ENCODE measurements around the gene PCDHGA1.
A peak's percentile ranks its signal among the peaks of the same experiment; 100 is the strongest.

Gene PCDHGA1

GRCh38 chr5:141477044-141477575 lies 146.8 kb downstream of the PCDHGA1 start:
- no peak for TF ChIP-seq CTCF (IDR thresholded peaks at IDR 0.05)

DNA sequence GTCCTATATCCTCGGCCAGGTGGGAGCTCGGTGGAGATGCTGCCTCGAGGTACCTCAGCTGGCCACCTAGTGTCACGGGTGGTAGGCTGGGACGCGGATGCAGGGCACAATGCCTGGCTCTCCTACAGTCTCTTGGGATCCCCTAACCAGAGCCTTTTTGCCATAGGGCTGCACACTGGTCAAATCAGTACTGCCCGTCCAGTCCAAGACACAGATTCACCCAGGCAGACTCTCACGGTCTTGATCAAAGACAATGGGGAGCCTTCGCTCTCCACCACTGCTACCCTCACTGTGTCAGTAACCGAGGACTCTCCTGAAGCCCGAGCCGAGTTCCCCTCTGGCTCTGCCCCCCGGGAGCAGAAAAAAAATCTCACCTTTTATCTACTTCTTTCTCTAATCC lies 147.5 kb downstream of the PCDHGA1 start:
- no peak for TF ChIP-seq CTCF (IDR thresholded peaks at IDR 0.05)

DNA sequence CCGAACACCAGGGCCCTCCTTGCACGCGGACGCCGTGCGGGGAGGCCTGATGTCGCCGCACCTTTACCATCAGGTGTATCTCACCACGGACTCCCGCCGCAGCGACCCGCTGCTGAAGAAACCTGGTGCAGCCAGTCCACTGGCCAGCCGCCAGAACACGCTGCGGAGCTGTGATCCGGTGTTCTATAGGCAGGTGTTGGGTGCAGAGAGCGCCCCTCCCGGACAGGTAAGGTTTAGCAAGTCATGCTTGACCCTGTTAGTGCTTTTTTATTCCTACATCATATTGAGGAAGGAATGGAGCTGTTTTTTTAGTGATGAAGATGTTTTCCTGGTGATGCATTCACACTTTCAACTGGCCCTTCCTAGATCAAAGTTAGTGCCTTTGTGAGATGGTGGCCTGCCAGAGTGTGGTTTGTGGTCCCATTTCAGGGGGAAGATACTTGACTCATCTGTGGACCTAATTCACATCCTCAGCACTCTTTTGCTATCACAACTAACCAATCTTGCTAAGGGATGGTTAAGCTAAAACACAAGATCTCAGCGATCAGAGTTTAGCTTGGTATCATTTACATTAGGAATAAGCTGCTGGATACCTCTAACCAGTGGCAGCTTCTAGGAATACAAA lies 148.1 kb downstream of the PCDHGA1 start:
- TF ChIP-seq CTCF (IDR thresholded peaks at IDR 0.05) = peak; percentile 31; the same call in 1 of the 2 replicates

DNA sequence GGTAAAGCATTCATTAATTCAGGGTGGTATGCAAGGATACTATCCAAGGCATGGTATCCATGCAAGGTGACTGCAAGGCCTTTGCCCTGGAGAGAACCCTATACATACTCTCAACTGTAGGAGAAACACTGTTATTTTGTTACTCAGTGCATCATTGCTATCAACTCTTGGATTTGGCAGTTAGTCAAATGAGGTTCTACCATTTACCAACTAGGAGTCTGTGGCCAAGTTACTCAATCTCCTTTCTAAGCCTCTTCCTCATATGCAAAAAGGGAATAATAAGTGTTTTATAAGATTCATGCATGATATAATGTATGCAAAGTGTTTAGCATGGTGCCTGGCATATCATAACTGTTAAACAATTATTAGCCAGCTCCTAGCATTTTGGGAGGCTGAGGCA lies 149.5 kb downstream of the PCDHGA1 start:
- no peak for TF ChIP-seq CTCF (IDR thresholded peaks at IDR 0.05)

GRCh38 chr5:141483902-141484301 lies 153.6 kb downstream of the PCDHGA1 start:
- no peak for TF ChIP-seq CTCF (IDR thresholded peaks at IDR 0.05)

- no peak for TF ChIP-seq CTCF (IDR thresholded peaks at IDR 0.05)
Measured at GRCh38 chr5:141484310-141484640, 154.0 kb downstream of the PCDHGA1 start.

- no peak for TF ChIP-seq CTCF (IDR thresholded peaks at IDR 0.05)
Measured at GRCh38 chr5:141484641-141485311, 154.5 kb downstream of the PCDHGA1 start, which contains the start of gene PCDHGC4. PCDHGC4 (plus strand) TSS chr5:141485030; CDS start chr5:141485174, 144 bp downstream.

Measured in LNCAP (cell line).